ENCODE results near the gene NT5DC2. TPM values are rescaled to one million over a fixed set of nuclear protein-coding genes. Genes with fewer than 3 reads are reported as not detected.

NT5DC2 gene
- total RNA-seq, 1 experiment from 2014 or later, result 212 TPM

DNA sequence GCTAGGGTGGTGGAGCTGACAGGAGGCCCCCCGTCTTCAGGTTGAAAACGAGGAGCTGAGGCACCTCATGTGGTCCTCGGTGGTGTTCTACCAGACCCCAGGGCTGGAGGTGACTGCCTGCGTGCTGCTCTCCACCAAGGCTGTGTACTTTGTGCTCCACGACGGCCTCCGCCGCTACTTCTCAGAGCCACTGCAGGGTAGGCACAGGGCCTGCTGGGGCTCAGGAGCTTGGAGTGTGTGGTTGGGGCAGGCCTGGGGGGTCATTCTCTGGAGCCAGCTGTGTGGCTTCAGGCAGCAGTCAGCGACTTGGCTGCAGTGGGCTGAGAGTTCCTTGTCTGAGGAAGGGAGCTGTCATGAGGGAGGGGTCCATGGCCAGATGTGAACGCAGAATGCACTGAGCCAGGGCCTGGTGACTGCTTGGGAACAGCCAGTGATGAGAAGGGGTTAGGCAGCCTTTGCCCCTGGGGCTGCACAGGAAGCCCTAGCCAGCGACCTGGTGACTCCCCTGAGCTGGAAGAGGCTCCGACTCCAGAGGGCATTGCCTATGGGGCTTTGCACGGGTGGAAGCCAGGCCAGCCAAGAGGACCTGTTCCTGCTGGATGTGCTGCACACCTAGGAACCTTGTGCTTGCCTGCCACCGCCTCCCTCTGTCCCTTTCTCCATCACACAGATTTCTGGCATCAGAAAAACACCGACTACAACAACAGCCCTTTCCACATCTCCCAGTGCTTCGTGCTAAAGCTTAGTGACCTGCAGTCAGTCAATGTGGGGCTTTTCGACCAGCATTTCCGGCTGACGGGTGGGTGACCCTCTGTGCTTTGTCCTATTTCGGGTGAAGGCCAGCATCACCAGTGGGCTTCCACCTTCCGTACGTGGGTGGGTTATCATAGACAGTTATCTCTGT, 43.4 kb downstream of the NT5DC2 start:
- Mint-ChIP-seq H3K27me3 (ENCODE audit: insufficient read depth, unreplicated experiment) (no peaks in the 10 kb centered on the region), H3K27ac (ENCODE audit: unreplicated experiment) (no peak overlapping the region), H3K4me1 (ENCODE audit: low read depth, unreplicated experiment) (no peaks in the 10 kb centered on the region), H3K9me3 (ENCODE audit: unreplicated experiment) (no peaks in the 10 kb centered on the region), H3K36me3 (ENCODE audit: insufficient read depth, unreplicated experiment) (peaks cover 22% of the 10 kb centered on the region), H3K4me3 (ENCODE audit: unreplicated experiment) (no peak overlapping the region)
- no TSS peak for BruUV-seq (replicated peaks)
- TF ChIP-seq, protein P1, sequence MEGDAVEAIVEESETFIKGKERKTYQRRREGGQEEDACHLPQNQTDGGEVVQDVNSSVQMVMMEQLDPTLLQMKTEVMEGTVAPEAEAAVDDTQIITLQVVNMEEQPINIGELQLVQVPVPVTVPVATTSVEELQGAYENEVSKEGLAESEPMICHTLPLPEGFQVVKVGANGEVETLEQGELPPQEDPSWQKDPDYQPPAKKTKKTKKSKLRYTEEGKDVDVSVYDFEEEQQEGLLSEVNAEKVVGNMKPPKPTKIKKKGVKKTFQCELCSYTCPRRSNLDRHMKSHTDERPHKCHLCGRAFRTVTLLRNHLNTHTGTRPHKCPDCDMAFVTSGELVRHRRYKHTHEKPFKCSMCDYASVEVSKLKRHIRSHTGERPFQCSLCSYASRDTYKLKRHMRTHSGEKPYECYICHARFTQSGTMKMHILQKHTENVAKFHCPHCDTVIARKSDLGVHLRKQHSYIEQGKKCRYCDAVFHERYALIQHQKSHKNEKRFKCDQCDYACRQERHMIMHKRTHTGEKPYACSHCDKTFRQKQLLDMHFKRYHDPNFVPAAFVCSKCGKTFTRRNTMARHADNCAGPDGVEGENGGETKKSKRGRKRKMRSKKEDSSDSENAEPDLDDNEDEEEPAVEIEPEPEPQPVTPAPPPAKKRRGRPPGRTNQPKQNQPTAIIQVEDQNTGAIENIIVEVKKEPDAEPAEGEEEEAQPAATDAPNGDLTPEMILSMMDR (IDR thresholded peaks at IDR 0.05; ENCODE audit: insufficient read depth in 1 of 2, low read depth in 1 of 2, low read length in 1 of 2, severe bottlenecking in 1 of 2, unreplicated experiment in 1 of 2), result no peak
- POLR2A ChIA-PET, result no interaction called here
- intact Hi-C loops (cut with micrococcal nuclease; ENCODE audit: unreplicated experiment), result no loop called here
- H3K27me3 ChIP-seq (replicated peaks; ENCODE audit: control insufficient read depth, insufficient read depth, low read length), result no peaks in the 10 kb centered on the region
- no peak for DNase-seq
- H3K36me3 ChIP-seq (ENCODE audit: control insufficient read depth, insufficient read depth, low read length), result 0 out of 2 replicates have a peak, but pooled peaks cover 1% of the 10 kb centered on the region
- no peaks in the 10 kb centered on the region for H3K4me1 ChIP-seq
- H3K9me3 ChIP-seq, result no peaks in the 10 kb centered on the region
- no peak overlapping the region for H3K4me3 ChIP-seq (ENCODE audit: low read depth, low read length)
- CTCF ChIA-PET, result interaction anchor here (0.9 kb wide), 1 partner anchor 33 kb away, joined by 3 read pairs; no protein-coding TSS in a partner anchor

DNA sequence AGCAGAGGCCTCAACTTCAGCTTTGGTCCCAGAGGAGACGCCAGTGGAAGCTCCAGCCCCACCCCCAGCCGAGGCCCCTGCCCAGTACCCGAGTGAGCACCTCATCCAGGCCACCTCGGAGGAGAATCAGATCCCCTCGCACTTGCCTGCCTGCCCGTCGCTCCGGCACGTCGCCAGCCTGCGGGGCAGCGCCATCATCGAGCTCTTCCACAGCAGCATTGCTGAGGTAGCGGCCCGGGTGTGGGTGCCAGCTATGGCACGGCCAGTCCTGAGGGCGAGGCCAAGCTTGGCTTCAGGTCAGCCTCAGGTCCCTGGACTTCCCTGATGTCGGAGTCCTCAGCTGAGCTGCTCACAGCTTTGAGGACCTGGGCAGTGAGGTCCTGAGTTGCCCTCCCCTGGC, 44.2 kb downstream of the NT5DC2 start:
- no peaks in the 10 kb centered on the region for H3K4me1 Mint-ChIP-seq (ENCODE audit: low read depth, unreplicated experiment)
- intact Hi-C loops (cut with micrococcal nuclease; ENCODE audit: unreplicated experiment), result no loop called here
- H3K27ac Mint-ChIP-seq (ENCODE audit: unreplicated experiment), result no peak overlapping the region
- H3K36me3 Mint-ChIP-seq (ENCODE audit: insufficient read depth, unreplicated experiment), result peaks cover 22% of the 10 kb centered on the region
- H3K4me1 ChIP-seq, result no peaks in the 10 kb centered on the region
- H3K9me3 ChIP-seq, result no peaks in the 10 kb centered on the region
- ChIA-PET POLR2A (no interaction called here), CTCF (no interaction called here)
- no peak for DNase-seq
- TF ChIP-seq, protein P1 (IDR thresholded peaks at IDR 0.05; ENCODE audit: insufficient read depth in 1 of 2, low read depth in 1 of 2, low read length in 1 of 2, severe bottlenecking in 1 of 2, unreplicated experiment in 1 of 2), result no peak
- no peak overlapping the region for H3K4me3 ChIP-seq (ENCODE audit: low read depth, low read length)
- no peak overlapping the region for H3K4me3 Mint-ChIP-seq (ENCODE audit: unreplicated experiment)
- H3K9me3 Mint-ChIP-seq (ENCODE audit: unreplicated experiment), result no peaks in the 10 kb centered on the region
- H3K27me3 ChIP-seq (replicated peaks; ENCODE audit: control insufficient read depth, insufficient read depth, low read length), result no peaks in the 10 kb centered on the region
- no peaks in the 10 kb centered on the region for H3K27me3 Mint-ChIP-seq (ENCODE audit: insufficient read depth, unreplicated experiment)
- BruUV-seq (replicated peaks), result no TSS peak
- 0 out of 2 replicates have a peak, but pooled peaks cover 1% of the 10 kb centered on the region for H3K36me3 ChIP-seq (ENCODE audit: control insufficient read depth, insufficient read depth, low read length)

DNA sequence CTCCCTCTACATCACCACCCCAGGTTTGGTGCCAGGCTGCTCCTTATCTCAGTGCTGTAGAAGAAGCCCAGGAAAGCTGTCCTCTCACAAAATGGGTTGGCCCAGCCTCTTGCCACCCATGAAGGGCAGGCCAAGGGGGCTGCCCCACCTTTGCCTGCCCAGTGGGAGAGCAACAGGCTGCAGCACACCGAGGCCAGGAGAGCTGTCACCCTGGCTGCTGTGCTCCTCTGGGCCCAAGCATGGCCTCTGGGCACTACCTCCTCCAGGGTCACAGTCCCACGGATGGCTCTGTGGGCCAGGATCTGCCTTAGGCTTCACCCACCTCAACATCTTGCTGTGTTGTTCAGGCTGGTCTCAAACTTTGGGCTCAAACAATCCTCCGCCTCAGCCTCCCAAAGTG, 44.9 kb downstream of the NT5DC2 start:
- intact Hi-C loops (cut with micrococcal nuclease; ENCODE audit: unreplicated experiment), result no loop called here
- H3K4me1 ChIP-seq, result no peaks in the 10 kb centered on the region
- Mint-ChIP-seq H3K4me1 (ENCODE audit: low read depth, unreplicated experiment) (no peaks in the 10 kb centered on the region), H3K9me3 (ENCODE audit: unreplicated experiment) (no peaks in the 10 kb centered on the region), H3K27me3 (ENCODE audit: insufficient read depth, unreplicated experiment) (no peaks in the 10 kb centered on the region), H3K4me3 (ENCODE audit: unreplicated experiment) (no peak overlapping the region), H3K27ac (ENCODE audit: unreplicated experiment) (no peak overlapping the region), H3K36me3 (ENCODE audit: insufficient read depth, unreplicated experiment) (peaks cover 22% of the 10 kb centered on the region)
- H3K4me3 ChIP-seq (ENCODE audit: low read depth, low read length), result no peak overlapping the region
- no peak for DNase-seq
- 0 out of 2 replicates have a peak, but pooled peaks cover 1% of the 10 kb centered on the region for H3K36me3 ChIP-seq (ENCODE audit: control insufficient read depth, insufficient read depth, low read length)
- CTCF ChIA-PET, result interaction anchor here (0.6 kb wide), 1 partner anchor 266 kb away, joined by 4 read pairs; no protein-coding TSS in a partner anchor
- no peaks in the 10 kb centered on the region for H3K27me3 ChIP-seq (replicated peaks; ENCODE audit: control insufficient read depth, insufficient read depth, low read length)
- BruUV-seq (replicated peaks), result no TSS peak
- POLR2A ChIA-PET, result no interaction called here
- no peaks in the 10 kb centered on the region for H3K9me3 ChIP-seq
- TF ChIP-seq, protein P1 (IDR thresholded peaks at IDR 0.05; ENCODE audit: insufficient read depth in 1 of 2, low read depth in 1 of 2, low read length in 1 of 2, severe bottlenecking in 1 of 2, unreplicated experiment in 1 of 2), result no peak

Measured in Caco-2 (cell line).